ENCODE results near the gene THBS2.

GRCh38 chr6:169177516-169178166 is 76.0 kb downstream of the THBS2 start:
- no peak for TF ChIP-seq CTCF (IDR thresholded peaks at IDR 0.05)
- no peak for TF ChIP-seq EZH2phosphoT487 (IDR thresholded peaks at IDR 0.05)
